Type B pancreatic cell (in vitro differentiated cells): ENCODE results near the gene CRYL1. TPM values are rescaled to one million over a fixed set of nuclear protein-coding genes. Genes with fewer than 3 reads are reported as not detected.
A peak's percentile ranks its signal among the peaks of the same experiment; 100 is the strongest.

Source experiments
- DNase-seq: peaks from one replicate; pipeline ENCODE4 v3.0.0; 2021; ENCODE audit warnings: mixed read lengths; ENCODE audit not compliant: unreplicated experiment; ENCODE audit errors: extremely low spot score
- H3K27ac Mint-ChIP-seq: 2 replicates; pipeline ENCODE4 v1.8.0; 2021; ENCODE audit warnings: mild to moderate bottlenecking, mixed read lengths
- H3K27me3 Mint-ChIP-seq: 2 replicates; pipeline ENCODE4 v1.8.0; 2021; ENCODE audit warnings: mixed read lengths
- H3K36me3 Mint-ChIP-seq: 2 replicates; pipeline ENCODE4 v1.8.0; 2021; ENCODE audit warnings: mixed read lengths
- H3K4me1 Mint-ChIP-seq: one replicate; pipeline ENCODE4 v1.8.0; 2021; ENCODE audit warnings: mixed read lengths; ENCODE audit not compliant: unreplicated experiment
- H3K4me3 Mint-ChIP-seq: 2 replicates; pipeline ENCODE4 v1.8.0; 2021; ENCODE audit warnings: mild to moderate bottlenecking, mixed read lengths
- H3K9me3 Mint-ChIP-seq: 2 replicates; pipeline ENCODE4 v1.8.0; 2021; ENCODE audit warnings: mixed read lengths
- CTCF ChIP-seq: fragments of 200-600 bp; sonication (generic); conservative IDR thresholded peaks from 2 replicates; pipeline ENCODE4 v1.5.0; 2021; ENCODE audit warnings: antibody characterized with exemption, mild to moderate bottlenecking
- total RNA-seq: library from RNA; stranded (reverse); gene quantifications from 2 replicates; pipeline ENCODE4 v1.2.1, GENCODE V29; 2021; ENCODE audit warnings: low replicate concordance

The CRYL1 gene
- total RNA-seq, 1 donor from 2014 or later: 20.2 TPM

- TF ChIP-seq CTCF: no peak
- no peaks in the 10 kb centered on the region for H3K9me3 Mint-ChIP-seq
- H3K36me3 Mint-ChIP-seq: peaks cover 7% of the 10 kb centered on the region
- DNase-seq: no peak
- H3K27me3 Mint-ChIP-seq: peaks cover 2% of the 10 kb centered on the region
- peaks cover 10% of the 10 kb centered on the region for H3K4me1 Mint-ChIP-seq
- H3K27ac Mint-ChIP-seq: no peak overlapping the region
- H3K4me3 Mint-ChIP-seq: no peak overlapping the region
These were observed 96.7 kb downstream of the CRYL1 start for GRCh38 chr13:20428666-20429644.

DNA sequence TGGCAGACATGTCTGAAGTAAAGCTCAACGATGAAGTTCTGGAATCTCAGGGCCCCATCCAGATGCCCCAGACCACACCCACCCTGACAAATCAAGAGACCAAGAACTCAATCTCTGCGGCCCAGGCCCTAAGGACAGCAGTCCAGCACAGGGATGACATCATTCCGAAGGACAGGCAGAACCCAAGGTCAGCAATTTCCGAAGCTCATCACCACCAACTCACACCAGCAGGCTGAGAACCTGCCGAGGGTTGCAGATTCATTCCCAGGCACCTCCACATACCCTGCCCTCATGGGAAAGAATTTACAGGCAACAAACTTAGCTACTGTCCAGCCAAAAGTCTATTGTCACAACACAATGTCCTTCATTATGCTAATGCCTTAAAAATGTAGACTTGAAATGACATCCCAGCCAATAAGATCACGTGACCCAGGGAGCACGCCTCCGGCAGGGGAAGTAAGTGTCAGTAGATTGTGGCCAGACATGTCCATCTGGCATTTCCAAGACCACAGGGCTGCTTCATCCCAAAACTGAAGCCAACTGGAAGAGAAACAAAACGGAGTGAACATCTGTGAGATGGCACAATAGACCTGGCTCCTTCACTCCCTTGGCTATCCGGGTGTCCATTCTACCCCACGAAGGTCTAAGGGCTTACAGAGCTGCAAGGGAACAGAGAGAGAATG lies 98.8 kb downstream of the CRYL1 start:
- Mint-ChIP-seq H3K9me3 (peaks cover 5% of the 10 kb centered on the region), H3K27me3 (peaks cover 2% of the 10 kb centered on the region), H3K4me1 (peaks cover 10% of the 10 kb centered on the region), H3K36me3 (peaks cover 7% of the 10 kb centered on the region), H3K27ac (no peak overlapping the region), H3K4me3 (no peak overlapping the region)
- no peak for TF ChIP-seq CTCF
- DNase-seq: no peak

- peaks cover 2% of the 10 kb centered on the region for H3K27me3 Mint-ChIP-seq
These were observed 99.8 kb downstream of the CRYL1 start for GRCh38 chr13:20425819-20426219.

DNA sequence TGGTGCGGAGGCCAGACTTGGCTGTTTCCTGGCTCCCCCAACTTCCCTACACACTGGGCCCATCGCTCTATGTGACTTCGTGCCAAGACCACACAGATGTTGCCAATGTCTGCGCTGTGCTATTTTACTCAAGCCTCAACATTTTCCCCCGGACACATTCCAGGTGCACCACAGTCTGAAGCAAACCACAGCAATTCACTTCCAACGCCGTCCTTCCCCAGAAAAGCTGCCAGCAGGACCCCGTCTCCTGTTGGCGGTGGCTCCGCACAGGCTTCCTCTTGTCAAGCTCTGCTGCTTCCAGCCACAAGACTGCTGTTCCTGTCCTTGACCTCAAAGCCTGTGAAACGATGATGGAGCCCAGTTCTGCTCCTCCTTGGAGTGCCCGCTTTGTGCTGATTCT lies 100.7 kb downstream of the CRYL1 start:
- Mint-ChIP-seq H3K27me3 (peaks cover 2% of the 10 kb centered on the region), H3K36me3 (peaks cover 7% of the 10 kb centered on the region), H3K9me3 (peaks cover 5% of the 10 kb centered on the region)

More at GRCh38 chr13:20425819-20426219, 99.8 kb downstream of the CRYL1 start:
- H3K27ac Mint-ChIP-seq: peak overlapping the region; percentile 61
- peaks cover 7% of the 10 kb centered on the region for H3K36me3 Mint-ChIP-seq
- no peak overlapping the region for H3K4me3 Mint-ChIP-seq
- no peak for TF ChIP-seq CTCF
- DNase-seq: no peak
- peaks cover 10% of the 10 kb centered on the region for H3K4me1 Mint-ChIP-seq
- H3K9me3 Mint-ChIP-seq: peaks cover 5% of the 10 kb centered on the region

DNA sequence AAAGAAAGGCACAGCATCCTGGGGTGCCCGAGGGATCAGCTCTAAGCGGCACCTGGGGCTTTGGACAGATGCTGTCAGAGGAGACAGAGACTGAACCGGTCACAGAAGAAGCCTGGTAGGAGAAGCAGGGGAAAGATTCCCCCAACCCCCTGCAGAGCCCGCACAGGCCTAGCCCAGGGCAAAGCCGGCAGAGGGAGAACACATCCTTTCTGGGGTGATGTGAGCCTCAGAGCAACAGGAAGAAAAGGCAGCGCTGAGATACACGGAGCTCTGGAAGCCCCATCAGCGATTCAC lies 101.2 kb downstream of the CRYL1 start:
- Mint-ChIP-seq H3K9me3 (peaks cover 9% of the 10 kb centered on the region), H3K36me3 (peaks cover 7% of the 10 kb centered on the region), H3K27ac (no peak overlapping the region), H3K4me1 (peaks cover 18% of the 10 kb centered on the region), H3K4me3 (no peak overlapping the region), H3K27me3 (peaks cover 2% of the 10 kb centered on the region)
- TF ChIP-seq CTCF: no peak
- DNase-seq: no peak

More for the DNA sequence above, 100.7 kb downstream of the CRYL1 start:
- no peak for TF ChIP-seq CTCF
- DNase-seq: no peak
- peaks cover 13% of the 10 kb centered on the region for H3K4me1 Mint-ChIP-seq
- H3K4me3 Mint-ChIP-seq: no peak overlapping the region
- H3K27ac Mint-ChIP-seq: no peak overlapping the region
